Stimulated activated CD4-positive, alpha-beta T cell treated with anti-CD3 and anti-CD28 coated beads, Interleukin-4, amount 100 ng/mL, for 1 hour (primary cell): Measurements from ENCODE around the gene ZNF334.

Experiments
- DNase-seq: peaks from one replicate; pipeline ENCODE4 v3.0.0-alpha.2; 2020

The ZNF334 gene

DNA sequence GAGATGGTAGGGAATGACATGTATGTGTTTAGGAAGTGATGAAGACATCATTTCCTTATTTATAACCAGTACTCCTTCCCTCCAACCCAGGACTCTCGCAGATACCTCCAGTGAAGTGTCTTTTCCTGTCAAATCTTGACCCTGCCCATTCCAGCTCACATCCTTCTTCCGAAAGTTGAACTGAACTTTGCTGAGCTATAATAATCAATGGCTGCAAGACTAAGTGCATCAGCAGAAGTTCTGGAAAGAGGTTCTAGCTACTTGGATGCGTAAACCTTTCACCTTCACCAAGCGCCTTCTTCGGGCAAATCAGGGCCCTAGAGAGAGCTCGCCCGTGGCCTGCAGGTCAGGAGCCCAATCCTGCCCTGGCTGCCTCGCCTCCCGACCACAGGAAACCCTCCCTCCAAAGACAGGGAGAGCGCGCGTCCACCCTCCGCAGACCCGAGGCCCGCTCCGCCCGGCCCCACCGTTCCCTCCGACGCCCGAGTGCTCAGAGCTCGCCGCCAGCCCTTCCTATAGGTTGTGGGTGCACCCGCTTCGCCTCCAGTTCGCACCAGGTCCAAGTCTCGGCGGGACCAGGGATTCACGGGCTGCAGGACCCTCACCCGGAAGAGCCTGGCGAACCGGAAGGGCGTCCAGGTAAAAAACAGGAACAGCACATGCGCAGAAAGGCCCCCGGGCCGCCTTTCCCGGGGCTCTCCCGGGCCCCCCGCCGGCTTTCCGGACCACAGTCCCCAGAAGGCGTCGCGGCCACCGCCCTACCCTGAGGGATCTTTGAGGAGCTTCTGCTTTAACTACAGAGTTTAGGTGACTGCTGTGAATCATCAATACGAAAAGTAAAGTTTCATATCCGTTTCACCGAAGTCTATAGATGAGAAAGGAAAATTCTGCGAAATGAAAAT, at the start of gene ZNF334:
ZNF334 (minus strand) TSS at position 617 of the 902 bp plus-strand sequence. CDS start 1,457 bp downstream, outside the sequence.
- DNase-seq: peak; percentile 46

DNA sequence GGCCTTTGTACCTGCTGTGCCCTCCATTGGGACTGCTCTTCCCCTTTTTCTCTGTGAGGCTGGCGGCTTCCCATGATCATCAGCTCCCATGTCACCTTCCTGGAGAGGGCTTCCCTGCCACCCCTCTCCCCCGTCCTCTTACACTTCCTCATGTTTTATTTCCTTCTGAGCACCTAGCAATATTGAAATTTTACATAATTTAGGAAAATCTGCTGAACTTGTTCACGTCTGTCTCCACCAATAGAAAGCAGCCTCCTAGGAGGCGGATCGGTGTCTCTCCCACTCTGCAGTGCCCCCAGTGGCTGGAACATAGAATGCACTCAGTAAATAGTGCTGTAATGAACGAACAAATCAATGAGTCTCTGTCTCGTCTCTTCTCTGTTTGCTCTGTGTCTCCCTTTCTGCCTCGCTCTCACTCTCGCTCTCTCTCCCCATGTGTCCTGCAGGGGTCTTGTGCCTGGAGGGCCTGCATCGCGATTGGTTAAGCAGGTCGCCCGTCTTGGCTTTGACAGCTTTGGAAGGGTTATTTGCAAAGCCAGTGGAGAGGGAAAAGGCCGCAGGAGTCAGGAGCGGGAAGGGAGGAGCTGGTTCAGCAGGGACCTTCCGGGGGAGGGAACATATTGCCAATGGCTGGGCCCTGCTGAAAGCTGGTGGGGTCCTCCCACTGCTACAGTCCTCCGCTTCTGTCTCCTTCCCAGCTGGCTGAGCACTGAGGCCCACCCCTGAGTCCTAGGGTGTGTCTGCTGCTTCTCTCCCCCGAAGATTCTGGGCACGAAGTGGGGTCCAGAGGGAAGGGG, 49.2 kb upstream of the ZNF334 start:
- peak; percentile 61 for DNase-seq

DNA sequence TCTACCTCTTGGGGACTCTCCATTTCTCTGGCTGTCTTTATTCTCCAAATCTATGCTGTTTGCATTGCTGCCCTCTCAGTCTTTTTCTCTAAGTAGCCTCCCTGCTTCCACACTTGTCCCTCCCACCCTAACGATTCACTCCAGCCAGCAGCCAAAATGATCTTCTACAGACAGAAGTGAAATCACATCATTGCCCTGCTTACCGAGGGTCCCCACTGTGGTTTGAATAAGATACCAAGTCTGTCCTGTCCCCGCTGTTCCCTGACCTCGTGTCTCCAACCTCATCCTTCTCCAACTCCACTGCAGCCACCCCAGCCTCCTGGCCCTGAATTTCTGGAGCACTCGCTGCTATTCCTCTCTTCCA, 48.6 kb upstream of the ZNF334 start:
- no peak for DNase-seq

DNA sequence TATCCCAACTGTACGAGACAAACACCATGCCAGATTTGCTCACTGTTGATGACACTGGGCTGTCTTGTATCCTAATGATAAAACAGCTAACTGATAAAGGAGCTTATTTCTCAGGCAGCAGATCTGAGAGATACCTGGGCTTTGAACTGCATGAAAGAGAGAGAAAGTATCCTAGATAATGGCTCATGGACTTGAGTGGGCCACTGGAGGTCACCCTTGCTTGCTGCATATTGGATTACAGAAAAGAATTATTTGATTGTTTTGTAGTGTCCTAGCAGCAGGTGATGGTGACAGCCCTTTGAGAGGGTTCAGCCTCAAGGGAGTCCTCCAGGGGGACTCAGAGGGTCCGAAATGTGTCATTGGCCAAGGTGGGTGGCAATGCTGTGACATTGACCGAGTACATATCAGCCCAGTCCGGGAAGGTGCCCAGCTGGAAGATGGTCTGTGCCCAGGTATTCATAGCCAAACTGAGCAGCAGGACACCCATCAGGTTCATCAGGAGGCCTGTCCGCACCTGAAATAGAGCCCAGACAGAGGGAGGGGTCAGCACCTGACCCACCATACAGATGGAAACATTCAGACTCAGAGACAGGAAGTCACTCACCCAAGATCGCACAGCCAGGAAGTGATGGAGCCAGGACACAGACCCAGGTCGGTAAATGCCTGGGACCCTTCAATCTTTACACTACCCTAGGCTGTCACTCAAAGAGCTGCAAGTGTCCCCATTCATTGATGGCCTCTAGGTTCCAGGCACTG, 46.5 kb upstream of the ZNF334 start:
- no peak for DNase-seq

DNA sequence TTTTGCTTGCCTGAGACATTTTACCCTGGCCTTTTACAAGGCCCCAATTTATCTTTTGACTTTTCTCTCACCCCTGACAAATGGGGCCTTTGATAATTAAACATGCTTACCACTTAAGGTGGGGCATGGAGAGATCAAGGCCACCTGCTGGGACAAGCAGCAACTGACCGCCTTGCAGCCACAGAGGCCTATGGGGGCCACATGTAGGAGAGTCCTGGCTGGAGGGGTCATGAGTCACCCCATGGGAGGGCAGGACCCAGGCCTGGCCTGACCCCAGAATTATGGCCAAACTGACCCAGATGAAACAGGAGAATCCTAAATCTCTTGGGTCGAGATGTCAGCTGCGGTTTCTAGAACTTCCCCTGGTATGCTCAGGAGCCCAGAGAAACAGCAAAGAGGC, 45.6 kb upstream of the ZNF334 start:
- DNase-seq: no peak

DNA sequence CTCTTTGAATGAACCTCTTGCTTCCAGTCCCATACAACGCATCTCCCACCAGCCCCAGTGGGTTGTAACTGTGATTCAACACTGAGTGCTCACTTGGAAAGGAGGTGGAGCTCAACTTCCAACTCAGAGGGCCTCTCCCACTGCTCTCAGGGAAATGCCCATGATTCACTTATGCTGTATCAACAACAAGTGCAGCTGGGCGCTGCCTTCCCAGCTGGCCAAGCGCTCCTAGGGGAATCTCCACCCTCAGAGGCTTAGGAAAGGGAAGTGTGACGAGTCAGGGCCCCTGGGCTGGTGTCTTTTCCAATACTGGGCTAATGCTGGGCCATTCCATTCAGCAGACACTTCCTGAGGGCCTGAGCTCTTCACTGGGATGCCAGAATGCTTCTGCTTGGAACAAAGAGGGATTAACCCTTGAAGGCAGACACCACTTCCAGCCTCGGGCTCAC, 45.2 kb upstream of the ZNF334 start:
- DNase-seq: peak; percentile 36

DNA sequence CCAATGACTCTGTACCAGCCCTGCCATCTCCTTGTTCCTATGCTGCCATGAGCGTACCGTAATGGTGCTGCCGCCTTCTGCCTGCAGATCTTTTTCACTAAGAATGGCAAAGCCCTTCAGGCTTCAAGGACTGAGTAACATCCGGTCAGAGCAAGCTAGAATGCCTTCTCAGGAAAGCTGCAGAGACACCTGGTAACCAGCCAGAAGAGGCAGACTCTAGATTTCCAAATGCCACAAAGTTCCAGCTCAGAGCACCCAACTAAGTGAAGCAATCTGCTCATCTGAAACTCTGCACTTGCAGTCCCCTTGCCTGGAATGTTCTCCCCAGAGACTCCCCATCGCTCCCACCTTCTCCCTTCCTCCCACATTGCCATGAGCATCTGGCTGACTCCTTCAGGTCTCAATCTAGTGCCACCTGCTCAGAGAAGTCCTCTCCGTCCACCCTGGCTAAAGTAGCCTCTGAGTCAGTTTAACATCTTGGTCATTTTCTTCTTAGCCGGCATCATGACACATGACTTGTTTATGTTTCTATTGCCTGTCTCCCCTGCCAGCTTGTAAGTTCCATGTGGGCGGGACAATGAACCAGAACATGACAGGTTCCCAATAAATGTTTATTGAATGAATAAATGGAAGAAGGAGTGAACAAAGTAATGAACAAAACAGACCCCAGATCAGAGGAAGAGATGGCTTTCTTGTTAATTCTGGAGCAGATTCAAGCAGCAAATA, 44.0 kb upstream of the ZNF334 start:
- DNase-seq: no peak

DNA sequence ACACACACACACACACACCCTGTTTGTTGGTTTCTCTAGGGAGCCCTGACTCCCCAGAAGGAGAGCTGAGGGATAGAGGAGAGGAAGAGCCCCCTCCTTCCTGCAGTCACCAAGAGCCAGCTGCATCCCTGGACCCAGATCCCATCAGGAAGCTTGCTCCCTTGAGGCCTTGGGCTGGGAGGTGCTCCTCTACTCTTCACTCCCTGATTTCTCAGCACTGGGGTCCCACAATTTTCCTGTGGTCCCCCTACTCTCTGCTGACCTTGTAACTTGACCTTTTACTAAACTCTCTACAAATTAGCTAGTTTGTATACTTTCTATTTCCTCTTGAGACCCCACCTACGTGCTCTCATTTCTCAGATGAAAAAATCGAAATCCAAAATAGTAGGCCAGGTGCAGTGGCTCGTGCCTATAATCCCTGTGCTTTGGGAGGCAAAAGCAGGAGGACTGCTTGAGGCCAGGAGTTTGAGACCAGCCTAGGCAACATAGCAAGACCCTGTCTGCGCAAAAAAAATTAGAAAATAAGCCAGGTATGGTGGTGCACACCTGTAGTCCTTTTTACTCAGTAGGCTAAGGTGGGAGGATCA, 42.1 kb upstream of the ZNF334 start:
- no peak for DNase-seq

DNA sequence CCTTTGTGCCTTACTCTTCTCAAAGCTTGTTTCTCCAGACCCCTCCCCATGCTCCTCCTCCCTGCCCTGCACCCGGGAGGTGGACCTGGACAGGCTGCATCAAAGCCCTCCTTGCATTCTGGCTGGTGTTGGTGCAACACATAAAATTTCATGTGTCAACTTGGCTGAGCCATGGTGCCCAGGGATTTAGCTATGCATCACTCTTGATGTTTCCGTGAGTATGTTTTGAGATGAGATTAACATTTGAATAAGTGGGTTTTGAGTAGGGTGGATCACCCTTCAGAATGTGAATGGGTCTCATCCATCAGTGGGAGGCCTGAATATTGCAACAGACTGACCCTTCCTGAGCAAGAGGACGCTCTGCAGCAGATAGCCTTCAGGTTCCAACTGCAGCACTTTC, 41.5 kb upstream of the ZNF334 start:
- no peak for DNase-seq

DNA sequence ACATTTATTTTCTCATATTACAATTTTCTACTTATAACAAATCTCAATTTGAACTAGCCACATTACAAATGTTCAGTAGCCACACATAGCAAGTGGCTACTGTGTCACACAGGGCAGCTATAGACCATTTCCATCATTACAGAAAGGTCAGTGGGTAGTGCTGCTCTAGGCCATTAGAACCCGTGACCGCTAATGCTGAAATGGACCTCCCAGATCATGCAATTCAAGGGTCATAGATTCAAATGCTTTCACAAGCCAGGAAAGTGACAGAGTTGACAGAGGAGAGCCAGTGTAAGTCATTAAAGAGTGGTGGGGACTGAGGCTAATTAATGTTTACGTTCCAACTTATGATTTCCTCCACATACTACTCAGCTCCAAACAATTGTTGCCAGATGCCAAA, 40.6 kb upstream of the ZNF334 start:
- DNase-seq: no peak

DNA sequence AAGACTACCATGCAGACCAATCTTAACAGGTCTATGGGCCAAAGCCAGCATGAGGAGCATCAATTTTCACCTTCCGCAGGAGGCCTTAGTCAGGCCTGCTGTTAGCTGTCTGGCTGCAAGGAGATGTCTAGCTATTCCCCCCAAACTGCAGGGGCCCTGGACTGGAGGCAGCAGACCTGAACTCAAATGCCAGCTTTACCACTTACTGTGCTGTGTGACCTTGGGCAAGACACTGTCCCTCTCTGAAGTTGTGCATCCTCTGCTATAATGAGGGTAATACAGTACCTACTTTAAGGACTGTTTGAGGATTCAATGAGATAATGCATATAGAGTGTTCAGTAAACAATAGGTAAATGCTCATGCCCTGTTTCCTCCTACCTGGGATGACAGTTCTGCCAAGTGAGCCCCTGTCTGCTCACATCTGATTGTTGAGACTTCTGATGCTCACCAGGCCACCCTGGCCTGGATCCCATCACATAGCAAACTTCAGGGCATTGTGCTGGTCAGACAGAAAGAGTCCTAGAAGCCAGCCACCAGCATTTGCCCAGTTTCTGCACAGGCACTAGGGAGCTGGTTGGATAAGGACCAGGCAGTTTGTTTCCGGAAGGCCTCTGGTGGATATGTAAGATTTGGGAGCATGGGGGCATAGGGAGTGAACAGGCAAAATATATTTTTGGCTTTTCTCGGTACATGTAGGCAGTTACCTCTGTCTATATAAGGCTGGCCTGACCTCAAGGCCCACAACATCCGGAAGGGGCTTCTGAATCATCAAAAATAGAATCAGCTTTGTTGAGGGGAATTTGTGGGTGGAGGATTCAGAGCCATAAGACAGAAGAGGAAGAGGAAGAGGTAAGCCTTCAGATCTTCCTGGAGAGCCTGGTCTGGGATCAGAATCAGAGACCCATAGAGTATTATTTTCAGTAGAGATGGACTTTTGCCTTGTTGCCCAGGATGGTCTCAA, 39.4 kb upstream of the ZNF334 start:
- DNase-seq: peak; percentile 15

DNA sequence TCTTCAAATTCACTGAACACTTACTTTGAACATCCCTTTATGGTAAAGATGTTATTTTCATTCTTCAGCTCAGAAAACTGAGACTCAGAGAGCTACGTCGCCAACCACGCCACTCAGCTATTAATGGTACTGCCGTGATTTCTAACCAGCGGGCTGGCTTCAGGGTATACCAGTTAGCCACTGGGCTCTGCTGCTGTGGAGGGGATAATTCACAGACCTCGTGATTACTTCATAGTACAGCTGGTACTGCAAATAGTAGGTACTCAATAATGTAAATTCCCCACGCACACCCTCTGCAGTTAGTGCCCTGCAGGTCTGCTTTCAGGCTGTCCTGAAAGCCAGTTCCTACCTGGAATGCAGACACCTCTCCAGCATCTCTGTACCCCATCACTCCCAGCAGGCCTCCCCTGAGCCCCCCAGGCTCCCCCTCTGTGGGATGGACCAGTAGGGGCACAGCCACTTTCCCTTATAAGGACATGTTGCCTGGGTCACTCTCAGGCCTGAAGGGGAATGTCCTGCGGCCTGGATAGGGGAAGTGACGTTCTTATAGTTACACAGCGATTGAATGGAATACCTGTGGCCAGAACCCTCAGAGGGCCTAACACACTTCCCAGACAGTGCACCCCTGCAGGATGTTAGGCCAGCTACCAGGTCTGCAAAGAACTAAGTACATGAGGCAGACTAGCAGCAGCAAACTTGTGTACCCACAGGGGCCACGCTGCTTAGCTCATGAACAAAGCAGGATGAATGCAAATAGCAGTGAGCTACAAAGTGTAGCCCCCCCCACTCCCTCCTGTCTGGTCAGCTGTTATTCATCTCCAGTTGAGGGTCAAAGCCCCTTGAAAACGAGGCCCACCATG, 38.4 kb upstream of the ZNF334 start:
- no peak for DNase-seq

DNA sequence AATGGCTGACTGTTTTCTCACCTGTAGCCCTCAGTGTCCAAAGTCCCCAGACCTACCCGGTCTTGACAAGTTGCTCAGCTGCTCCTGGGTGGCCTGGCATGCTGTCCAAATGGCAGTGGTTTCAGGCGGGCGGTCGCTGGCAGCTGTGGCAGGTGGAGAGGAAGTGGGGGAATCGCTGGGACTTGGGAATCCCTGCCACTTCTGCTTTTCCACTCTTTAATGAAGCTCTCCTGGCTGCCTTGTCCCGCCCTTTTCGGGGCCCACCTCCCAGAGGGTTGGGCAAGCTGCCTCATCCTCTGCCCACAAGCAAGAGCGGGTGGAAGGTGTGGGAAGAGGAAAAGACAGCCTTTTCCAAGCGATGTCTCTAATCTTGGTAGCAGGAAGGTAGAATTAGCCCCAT, 37.1 kb upstream of the ZNF334 start, which contains the start of gene OCSTAMP:
OCSTAMP (minus strand) TSS at position 194 of the 400 bp plus-strand sequence; CDS start at position 100, 94 bp downstream.
- DNase-seq: no peak

DNA sequence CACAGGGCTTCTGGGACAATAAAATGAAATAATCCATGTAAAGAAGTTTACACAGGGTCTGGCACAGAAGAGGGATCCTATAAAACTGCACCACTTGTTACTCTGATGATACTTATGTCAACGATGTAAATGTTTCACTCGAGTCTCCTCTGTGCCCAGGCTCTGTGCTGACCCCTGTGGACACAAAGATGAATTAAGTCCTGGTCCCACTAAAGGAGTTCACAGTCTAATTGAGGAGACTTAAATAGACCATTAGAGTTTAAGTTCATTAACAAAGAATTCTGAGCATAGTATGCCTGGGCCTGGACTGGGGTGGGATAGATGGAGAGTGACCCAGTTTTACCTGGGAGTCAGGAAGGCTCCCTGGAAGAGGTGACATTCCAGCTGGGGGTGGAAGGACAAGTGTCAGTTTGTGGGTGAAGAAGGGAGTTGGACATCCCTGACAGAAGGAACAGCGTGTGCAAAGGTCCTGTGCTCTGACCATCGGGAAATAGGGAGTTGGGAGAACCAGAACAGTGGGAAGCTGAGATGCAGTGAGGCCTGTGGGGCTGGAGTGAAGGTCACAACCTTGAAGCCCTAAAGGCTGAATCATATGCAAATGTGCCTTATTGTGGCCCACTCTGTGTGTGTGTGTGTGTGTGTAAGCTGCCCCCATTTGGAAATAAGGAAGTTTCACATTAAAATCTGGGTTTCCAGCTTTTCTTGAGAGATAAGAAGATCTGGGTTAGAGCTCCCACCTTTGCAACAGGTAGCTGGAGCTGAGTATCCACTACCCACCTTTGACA, 36.0 kb upstream of the ZNF334 start:
- DNase-seq: no peak

DNA sequence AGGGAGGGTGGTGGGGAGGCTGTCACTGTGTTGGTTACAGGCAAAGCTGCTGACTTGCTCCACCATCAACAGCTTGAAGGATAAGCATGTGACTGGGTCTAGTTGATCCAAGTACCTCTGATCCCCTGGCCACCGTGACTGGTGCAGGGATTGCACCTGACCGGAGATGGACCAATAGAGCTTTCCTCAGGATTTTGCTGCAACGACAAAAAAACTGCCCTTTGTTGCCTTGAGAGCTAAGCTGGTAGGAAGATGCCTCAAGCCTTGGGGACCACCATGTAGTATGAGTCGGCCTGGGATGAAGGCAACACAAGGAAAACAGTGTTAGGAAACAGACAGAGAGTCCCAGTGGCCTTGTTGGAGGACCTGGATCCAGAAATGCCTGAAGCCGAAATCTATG, 35.3 kb upstream of the ZNF334 start:
- no peak for DNase-seq

DNA sequence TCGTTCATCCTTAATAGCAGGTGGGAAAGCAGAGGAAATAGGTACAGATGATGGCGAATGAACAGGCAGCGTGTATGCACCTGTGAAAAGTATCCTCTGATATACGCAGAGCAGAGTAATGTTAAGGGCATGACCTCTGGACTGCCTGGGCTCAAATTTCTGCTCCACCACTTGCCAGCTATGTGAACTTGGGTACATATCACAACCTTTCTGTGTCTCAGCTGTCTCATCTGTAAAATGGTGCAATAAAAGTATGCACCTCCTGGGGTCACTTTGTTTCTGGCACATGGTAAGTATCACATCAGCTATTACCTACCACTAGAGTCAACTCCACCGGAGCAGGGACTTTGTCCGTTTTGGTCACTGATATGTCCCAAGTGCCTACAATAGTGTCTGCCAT, 34.6 kb upstream of the ZNF334 start:
- no peak for DNase-seq

DNA sequence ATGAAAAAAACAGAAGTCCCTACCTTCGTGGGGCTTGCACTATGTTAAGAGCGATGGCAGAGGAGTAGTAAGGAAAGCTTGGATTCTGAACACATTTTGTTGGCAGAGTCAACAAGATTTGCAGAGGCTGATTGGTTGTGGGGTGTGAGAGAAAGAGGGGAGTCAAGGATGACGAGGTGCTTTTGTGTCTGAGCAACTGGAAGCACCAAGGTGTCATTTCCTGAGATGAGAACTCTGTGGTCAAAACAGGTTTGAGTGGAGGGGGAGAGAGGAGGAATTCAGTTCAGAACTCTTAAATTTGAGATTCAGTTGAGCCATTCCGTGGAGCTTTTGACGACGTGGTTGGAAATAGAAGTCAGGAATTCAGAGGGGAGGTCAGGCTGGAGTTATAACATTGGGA, 33.6 kb upstream of the ZNF334 start:
- DNase-seq: no peak

DNA sequence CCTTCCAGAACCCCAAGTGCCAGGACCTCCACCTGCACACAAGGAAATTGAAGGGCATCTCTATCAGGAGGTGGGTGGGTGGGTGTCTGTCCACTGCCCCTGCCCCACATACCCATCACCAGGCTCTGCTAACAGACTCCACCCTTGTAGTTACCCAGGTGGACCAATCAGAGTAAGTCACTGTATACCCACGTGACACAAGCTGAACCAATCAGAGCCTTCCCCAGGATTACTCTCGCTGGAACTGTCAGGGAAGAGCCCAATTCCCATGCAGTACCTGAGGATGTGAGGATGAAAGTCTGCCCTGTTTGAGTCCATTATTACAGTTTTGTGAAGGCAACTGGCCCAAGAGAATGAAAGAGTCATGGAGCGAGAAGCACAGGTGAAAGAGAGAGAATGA, 32.9 kb upstream of the ZNF334 start:
- DNase-seq: no peak

DNA sequence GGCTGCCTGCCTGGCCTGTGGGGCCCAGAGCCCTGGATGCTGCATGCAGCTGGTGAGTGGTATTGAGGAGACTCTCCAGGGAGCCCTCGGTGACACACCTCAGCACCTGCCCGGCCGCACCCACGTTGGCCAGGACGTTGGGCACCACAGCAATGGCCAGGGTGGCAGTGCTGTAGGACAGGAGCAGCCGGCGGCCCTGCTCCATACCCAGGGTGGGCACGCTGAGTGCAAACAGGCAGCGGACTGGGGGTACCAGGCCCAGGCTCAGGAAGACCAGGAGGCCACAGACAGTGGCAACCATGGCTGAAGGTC, 32.4 kb upstream of the ZNF334 start:
- DNase-seq: no peak
